ENCODE results near the gene SPATS2L. TPM values are rescaled to one million over a fixed set of nuclear protein-coding genes. Genes with fewer than 3 reads are reported as not detected.
A peak's percentile ranks its signal among the peaks of the same experiment; 100 is the strongest.

Gene SPATS2L
- total RNA-seq, 1 donor from 2014 or later = 55.1 TPM

DNA sequence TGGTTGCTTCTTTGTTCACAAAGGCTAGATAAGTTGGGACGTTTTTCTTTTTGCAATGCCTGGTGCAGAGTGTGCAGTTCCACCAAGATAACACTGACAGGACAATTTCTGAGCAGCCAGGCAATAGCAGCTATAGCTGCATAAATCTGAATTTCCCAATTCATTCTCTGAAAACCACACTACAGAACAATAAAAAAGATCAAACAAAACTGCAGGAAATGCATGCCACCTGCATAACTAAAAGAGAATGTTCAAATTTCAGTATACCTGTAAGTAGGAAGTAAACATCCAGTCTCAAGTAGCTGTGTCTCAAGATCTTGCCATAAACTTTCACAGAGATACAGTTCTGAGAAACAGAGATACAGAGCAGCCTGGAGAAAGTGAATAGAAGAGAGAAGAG is 208.7 kb downstream of the SPATS2L start:
- DNase-seq = no peak

DNA sequence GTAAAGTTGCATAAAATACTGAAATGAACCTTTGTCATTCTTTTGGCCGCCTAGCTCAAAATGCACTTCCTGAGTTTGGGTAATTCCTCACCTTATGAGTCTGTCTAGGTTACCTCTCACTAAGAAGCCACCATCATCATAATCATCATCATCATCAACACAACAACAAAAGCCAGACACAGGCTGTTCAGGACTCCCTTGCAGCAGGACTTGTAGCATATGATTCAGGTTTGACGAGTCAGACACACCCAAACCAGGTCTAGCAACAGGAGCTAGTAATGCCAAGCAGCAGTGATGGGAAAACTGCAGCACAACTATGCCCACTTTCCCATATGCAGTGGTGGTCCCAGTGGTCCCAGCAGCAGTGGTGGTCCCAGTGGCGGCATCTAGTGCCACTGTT is 216.7 kb downstream of the SPATS2L start:
- DNase-seq = no peak

DNA sequence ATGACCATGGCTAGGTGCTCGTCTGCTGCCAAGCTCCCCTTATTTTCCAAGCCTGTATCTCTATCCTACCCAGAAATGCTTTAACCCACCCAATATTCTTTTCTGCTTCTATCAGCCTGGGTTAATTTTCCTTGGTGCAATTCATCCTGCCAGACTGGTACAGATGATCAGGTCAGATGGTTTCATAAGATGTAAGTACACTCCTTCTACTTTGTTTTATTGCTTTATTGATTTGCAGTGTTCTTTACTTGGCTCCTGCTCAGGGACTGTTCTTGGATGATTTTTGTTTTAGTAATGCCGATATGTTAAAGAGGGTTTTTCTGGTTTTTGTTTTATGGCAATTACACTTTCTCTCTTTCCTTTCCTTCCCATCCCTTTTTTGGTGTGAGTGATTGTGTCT is 217.1 kb downstream of the SPATS2L start:
- DNase-seq = no peak

DNA sequence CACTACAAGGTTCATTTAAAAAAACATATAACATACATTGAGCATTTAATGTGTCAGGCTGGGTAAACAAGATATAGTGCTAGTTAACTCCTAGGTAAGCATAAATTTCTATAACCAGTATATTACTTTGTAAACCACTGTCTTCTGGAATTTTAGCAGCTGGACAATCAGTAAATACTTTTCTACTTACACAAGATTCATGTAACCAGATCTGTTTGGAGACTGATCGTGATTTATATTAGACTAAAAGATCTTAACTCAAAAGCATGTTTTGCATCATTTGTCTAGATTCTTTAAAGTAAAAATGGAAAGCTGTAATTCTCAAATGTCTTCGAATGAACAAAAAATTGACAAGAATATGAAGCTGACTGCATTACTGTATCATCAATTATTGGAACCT is 218.6 kb downstream of the SPATS2L start:
- DNase-seq = no peak

DNA sequence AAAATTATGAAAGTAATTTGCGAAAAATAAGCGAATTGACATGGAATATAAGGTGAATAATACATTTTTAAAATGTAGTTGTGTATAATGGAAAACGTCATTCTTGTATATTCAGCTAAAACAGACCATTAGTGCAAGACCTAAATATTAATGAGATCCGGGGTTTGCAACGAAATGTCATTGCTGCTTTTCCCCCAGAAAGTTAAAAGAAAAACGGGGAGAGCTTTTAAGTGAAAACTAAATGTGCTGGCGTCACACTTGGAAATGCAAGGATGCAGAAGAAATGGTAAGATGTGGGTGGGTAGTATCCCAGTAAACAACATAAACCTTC is 219.0 kb downstream of the SPATS2L start:
- DNase-seq = no peak

DNA sequence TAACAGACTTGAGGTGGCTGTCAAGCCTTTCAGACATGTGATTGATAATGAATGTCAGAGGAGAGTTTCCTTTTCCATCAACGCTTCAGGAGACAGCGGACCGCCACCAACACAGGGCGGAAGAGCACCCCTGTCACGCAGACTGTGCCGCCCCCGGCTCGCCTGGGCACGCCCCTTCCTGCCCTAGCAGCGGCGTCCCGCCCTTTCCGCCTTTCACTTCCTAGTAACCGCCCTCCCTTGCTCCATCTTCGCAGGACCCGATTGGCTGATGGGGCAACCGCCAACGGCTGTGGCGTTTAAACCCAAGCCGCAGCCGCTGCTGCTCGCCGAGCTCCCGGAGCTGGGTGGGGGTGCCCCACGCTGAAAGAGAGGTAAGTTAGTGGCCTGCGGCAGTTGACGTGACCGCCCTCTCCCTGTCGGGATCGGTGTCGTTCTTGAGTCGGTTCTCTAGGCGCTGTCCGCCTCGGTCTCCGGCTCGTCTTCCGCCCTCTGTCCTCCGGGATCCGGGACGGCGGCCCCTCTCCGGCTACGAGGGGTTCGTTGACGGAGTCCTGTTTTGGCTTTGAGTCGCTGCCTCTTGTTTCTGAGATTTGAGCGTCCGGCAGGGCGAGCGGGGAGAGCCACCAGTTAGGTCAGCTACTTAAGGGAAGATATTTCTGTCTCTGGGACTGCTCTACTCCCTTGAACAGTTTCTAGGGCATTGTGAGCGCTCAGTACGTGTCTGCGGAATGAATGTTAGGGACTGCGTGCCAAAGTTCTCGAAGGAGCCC is 219.6 kb downstream of the SPATS2L start, which contains the start of gene SGO2:
Gene SGO2, plus strand, starts transcription at position 326 of the 770 bp plus-strand sequence. CDS start 6,769 bp downstream, outside the sequence.
- DNase-seq = peak; percentile 94

DNA sequence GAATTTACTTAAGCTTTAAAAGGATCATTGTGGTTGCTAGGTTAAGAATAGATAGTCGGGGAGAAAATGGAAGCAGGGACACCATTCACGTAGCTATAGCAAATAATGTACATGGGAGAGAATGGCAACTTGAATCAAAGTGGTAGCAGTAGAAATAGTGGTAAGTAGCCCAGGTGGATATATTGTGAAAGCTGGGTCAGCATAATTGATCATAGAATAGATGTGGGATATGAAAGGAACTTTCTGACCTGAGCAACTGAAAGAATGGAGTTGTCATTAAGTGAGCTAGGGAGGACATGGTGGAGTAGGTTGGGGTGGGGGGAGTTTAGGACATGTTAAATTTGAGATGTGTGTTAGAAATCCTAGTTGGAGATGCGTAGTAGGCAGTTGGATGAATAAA is 221.7 kb downstream of the SPATS2L start:
- DNase-seq = no peak

Small RNAs within 50 kb of the gene (small RNA-seq; reads per million reads assigned to genes)
- gene RNY4P34 (ENCODE audit: low replicate concordance) = not detected

Other genes with a start within 250 kb of the SPATS2L start
- gene KCTD18, start 203.4 kb downstream of the SPATS2L start, total RNA-seq = 14.0 TPM
- gene SGO2, start 219.5 kb downstream of the SPATS2L start, total RNA-seq = 7.7 TPM